Uterus (tissue), 4 donors: Measurements from ENCODE around the gene FBXO21. TPM values are rescaled to one million over a fixed set of nuclear protein-coding genes. Genes with fewer than 3 reads are reported as not detected.

Experiments used
- DNase-seq, 2 donors: peaks; one replicate each; pipeline ENCODE4 v3.0.0-alpha.2; 2019 to 2020
- H3K27ac ChIP-seq, 2 donors: fragments of 200-600 bp; sonication (generic); 1 replicate in 1 of 2; 2 replicates in 1 of 2; pipeline ENCODE4 v1.5.1; 2016 to 2018
- H3K27me3 ChIP-seq, 2 donors: fragments of 200-600 bp; sonication (generic); one replicate each; pipeline ENCODE4 v1.5.1; 2018 to 2019; ENCODE audit warnings: control low read depth in 1 of 2
- H3K36me3 ChIP-seq, 2 donors: fragments of 200-600 bp; sonication (generic); one replicate each; pipeline ENCODE4 v1.5.1; 2019; ENCODE audit warnings: control low read depth in 1 of 2
- H3K4me1 ChIP-seq, 2 donors: fragments of 200-600 bp; sonication (generic); one replicate each; pipeline ENCODE4 v1.5.1; 2018 to 2019; ENCODE audit warnings: control low read depth in 1 of 2
- H3K4me3 ChIP-seq, 2 donors: fragments of 200-600 bp; sonication (generic); 1 replicate in 1 of 2; 2 replicates in 1 of 2; pipeline ENCODE4 v1.5.1; 2018 to 2019; ENCODE audit warnings: mild to moderate bottlenecking in 1 of 2
- H3K9me3 ChIP-seq, 2 donors: fragments of 200-600 bp; sonication (generic); one replicate each; pipeline ENCODE4 v1.5.1; 2019; ENCODE audit warnings: control low read depth in 1 of 2
- CTCF ChIP-seq, 4 experiments: fragments of 200-600 bp in 2 of 4; fragments of 450-650 bp in 2 of 4; sonication (generic) in 2 of 4; IDR thresholded peaks; one replicate each; pipeline ENCODE4 v1.5.1; 2016 to 2019; ENCODE audit warnings: antibody characterized with exemption in 4 of 4, mild to moderate bottlenecking in 2 of 4, moderate library complexity in 1 of 4
- POLR2A ChIP-seq, 2 donors: fragments of 450-650 bp; IDR thresholded peaks; one replicate each; pipeline ENCODE4 v1.6.1; 2016; ENCODE audit warnings: antibody characterized with exemption in 2 of 2, mild to moderate bottlenecking in 1 of 2, moderate library complexity in 1 of 2
- intact Hi-C: fragments of 100-400 bp; cut with DNase I; formaldehyde crosslinking; loops from one replicate; pipeline ENCODE4 v1.15.1; 2023; ENCODE audit warnings: low total_unique reads
- total RNA-seq, 4 donors: library from RNA; depleted of rRNA in 3 of 4; stranded (reverse); fragments of >200 nt in 3 of 4; gene quantifications; one replicate each; pipeline versions ENCODE4 v1.1.0 to v1.2.4, GENCODE V29; 2014 to 2023
- donor health status: DM: yes; HTN: yes; CAD: no.

Gene FBXO21
- total RNA-seq, 4 donors from 2014 or later = 66.2 to 152 (median 90.0) TPM

- no peaks in the 10 kb centered on the region for H3K27me3 ChIP-seq
- DNase-seq = no peak
- TF ChIP-seq POLR2A (IDR thresholded peaks at IDR 0.05) (no peak), CTCF (IDR thresholded peaks at IDR 0.05) (no peak)
- H3K4me1 ChIP-seq = no peaks in the 10 kb centered on the region
- no peaks in the 10 kb centered on the region for H3K36me3 ChIP-seq
- no peaks in the 10 kb centered on the region for H3K9me3 ChIP-seq
- intact Hi-C loops = no loop called here
- H3K4me3 ChIP-seq = no peak overlapping the region
- no peak overlapping the region for H3K27ac ChIP-seq
Observed at GRCh38 chr12:117210266-117210918, 20.1 kb upstream of the FBXO21 start.

GRCh38 chr12:117209626-117210025 is 19.4 kb upstream of the FBXO21 start:
- Histone ChIP-seq H3K4me1 (no peaks in the 10 kb centered on the region), H3K27ac (no peak overlapping the region), H3K9me3 (no peaks in the 10 kb centered on the region), H3K4me3 (no peak overlapping the region), H3K27me3 (no peaks in the 10 kb centered on the region), H3K36me3 (no peaks in the 10 kb centered on the region)
- no peak for DNase-seq
- TF ChIP-seq POLR2A (IDR thresholded peaks at IDR 0.05) = no peak
- no peak for TF ChIP-seq CTCF (IDR thresholded peaks at IDR 0.05)
- intact Hi-C loops = no loop called here

- intact Hi-C loops = no loop called here
- Histone ChIP-seq H3K4me3 (no peak overlapping the region), H3K36me3 (no peaks in the 10 kb centered on the region), H3K4me1 (no peaks in the 10 kb centered on the region), H3K27ac (no peak overlapping the region), H3K27me3 (no peaks in the 10 kb centered on the region), H3K9me3 (no peaks in the 10 kb centered on the region)
- TF ChIP-seq POLR2A (IDR thresholded peaks at IDR 0.05) = no peak
- no peak for TF ChIP-seq CTCF (IDR thresholded peaks at IDR 0.05)
- no peak for DNase-seq
Observed at GRCh38 chr12:117208811-117209455, 18.7 kb upstream of the FBXO21 start.

- Histone ChIP-seq H3K27ac (no peak overlapping the region), H3K4me3 (no peak overlapping the region), H3K9me3 (no peaks in the 10 kb centered on the region), H3K27me3 (no peaks in the 10 kb centered on the region), H3K36me3 (no peaks in the 10 kb centered on the region), H3K4me1 (no peaks in the 10 kb centered on the region)
- intact Hi-C loops = no loop called here
- TF ChIP-seq CTCF (IDR thresholded peaks at IDR 0.05) (no peak), POLR2A (IDR thresholded peaks at IDR 0.05) (no peak)
- no peak for DNase-seq
Observed at GRCh38 chr12:117208206-117208605, 17.9 kb upstream of the FBXO21 start.

GRCh38 chr12:117207675-117208074 is 17.4 kb upstream of the FBXO21 start:
- H3K9me3 ChIP-seq = no peaks in the 10 kb centered on the region
- DNase-seq = no peak
- no peaks in the 10 kb centered on the region for H3K36me3 ChIP-seq
- H3K4me3 ChIP-seq = no peak overlapping the region
- no peak for TF ChIP-seq CTCF (IDR thresholded peaks at IDR 0.05)
- TF ChIP-seq POLR2A (IDR thresholded peaks at IDR 0.05) = no peak
- H3K27ac ChIP-seq = no peak overlapping the region
- no peaks in the 10 kb centered on the region for H3K4me1 ChIP-seq
- intact Hi-C loops = no loop called here
- H3K27me3 ChIP-seq = no peaks in the 10 kb centered on the region
